Stimulated activated CD8-positive, alpha-beta memory T cell treated with anti-CD3 and anti-CD28 coated beads, Interleukin-4, amount 100 ng/mL, for 48 hours (primary cell): ENCODE results near the gene CD47.

Experiments
- DNase-seq: peaks from one replicate; pipeline ENCODE4 v3.0.0-alpha.2; 2020

CD47 gene

DNA sequence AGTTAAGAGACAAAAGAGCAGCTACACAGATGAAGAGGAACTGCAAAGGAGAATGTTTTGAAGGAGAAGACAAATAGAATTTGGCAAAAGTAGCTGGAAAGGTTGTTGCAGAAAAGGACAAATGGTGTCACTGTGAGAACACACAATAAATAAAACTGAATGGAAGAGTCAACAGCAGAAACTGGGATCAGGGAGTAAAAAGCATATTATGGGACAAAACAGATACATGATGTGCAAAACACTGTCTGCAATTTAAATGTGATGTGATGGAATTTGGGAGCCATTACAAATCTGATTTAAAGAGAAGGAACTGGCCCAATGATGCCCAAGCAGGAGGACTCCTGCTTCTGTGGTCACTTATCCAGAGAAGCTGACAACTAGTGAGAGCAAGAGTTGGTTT, 46.1 kb downstream of the CD47 start:
- no peak for DNase-seq

DNA sequence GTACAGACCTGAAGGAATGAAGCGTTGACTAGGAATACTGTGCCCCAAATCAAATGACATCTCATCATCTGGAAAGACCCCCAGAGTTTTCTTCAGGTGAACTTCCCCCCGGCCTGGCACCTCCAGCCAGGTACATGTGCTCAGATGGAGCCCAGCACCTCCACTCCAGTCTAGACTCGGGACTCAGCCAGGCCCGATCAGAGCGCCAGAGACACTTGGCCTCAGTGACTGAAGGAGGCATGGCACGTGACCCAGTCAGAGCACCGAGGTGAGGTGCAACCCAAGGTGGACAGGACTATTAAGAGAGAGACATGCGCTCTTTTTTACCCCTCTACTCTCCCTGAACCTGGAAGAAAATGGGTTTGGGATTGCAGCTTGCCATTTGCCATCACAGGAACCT, 48.5 kb downstream of the CD47 start:
- DNase-seq, result no peak

DNA sequence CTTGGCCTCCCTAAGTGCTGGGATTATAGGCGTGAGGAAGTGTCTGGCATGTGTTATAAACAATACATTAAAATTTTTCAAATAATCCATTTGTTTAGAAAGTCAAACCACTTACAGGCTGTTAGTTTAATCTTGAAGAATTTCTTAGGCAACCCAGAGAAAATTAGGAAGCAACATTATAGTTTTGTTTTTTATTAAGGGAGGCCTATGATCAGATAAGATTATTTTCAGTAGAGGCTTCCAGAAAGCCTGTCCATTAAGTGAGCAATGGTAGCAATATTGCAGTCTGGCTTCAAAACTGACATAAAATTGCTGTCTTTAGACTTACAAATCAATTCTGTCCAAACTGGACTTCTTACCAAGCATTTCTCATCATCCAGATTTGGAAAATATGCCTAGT, 49.6 kb downstream of the CD47 start:
- no peak for DNase-seq

DNA sequence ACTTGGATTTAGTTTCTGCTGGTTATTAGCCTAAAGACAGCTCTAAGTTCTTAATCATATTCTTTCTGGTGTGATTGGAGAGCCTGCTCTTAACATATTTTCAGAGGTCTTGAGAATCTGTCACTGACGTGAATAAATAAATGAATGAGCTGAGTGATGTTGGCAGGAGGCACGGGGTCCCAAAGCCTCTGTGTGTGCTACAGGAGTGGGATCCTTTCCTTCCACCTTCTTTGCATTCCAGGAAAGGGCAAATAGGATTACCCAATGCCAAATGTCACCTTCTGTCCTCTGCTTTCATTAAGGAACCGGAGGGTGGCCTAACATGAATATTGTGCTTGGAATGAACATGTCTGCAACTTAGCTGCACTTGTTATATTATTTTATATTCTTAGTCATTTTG, 53.1 kb downstream of the CD47 start:
- no peak for DNase-seq

DNA sequence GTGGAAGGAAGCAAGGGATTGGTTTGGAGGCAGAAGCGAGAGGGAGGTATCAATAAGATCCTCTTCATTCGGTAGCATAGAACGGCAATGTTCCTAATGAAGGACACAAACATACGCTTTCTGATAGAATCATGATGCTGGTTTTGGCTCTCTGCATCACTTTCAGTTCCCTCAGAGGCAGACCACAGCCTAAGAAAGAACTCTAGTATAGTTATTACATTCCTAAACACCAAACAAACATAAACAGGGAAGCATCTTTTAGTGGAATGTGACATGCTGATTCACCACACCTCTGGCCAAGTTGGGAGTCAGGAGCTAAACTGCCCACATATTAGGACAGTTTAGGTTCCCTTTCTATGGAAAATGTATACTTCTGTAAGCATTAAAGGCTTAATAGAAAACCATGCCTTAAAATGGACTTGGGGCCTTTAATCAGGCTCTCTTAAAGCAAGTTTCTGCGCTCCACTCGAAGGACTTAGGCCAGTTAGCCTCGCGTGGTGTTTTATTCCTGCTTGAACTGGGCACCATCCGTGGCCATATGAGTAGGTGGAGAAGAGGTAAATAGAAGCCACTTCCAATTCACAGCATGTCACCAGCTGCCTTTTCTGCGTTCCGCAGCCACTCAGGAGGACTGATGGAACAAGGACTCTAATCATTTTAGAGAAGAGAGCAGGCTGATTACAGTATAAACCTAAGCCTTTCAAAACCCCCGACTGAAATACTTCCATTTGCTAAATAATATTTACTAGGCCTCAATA, 53.7 kb downstream of the CD47 start:
- no peak for DNase-seq

DNA sequence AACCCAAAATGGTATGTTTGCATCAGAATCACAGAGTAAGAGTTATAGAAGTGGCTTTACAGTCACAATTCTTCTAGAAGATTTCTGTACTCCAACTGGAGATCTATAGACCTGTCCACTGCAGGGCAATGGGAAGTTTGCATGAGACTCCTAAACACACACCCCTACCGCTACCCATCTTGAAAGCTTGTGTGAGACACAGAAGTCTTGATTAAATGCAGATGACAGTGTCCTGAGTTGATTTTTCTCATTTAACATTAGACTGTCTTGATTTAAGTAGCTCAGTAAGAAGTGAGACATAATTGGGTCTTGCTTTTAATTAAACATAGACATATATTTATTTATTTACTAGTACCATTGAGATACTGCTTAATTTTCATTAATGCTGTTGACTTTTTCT, 54.4 kb downstream of the CD47 start:
- no peak for DNase-seq

DNA sequence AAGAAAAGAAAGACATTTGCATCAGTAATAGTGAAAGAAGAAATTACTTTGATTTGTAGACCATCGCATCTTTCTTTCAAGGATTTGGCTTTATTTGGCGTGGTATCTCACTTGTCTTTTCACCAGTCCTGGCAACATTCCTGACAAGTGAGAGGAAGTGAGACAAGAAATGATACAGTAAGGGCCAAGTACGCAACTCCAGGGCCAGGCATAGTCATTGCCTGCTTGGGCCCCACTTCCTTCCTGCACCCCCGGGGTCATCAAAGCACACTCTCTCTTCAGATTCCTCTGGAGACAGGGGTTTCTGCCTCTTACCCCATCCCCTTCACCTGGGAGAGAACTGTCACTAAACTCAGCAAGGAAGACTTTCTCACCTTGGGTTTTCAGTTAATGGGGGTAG, 55.1 kb downstream of the CD47 start:
- DNase-seq, result no peak

DNA sequence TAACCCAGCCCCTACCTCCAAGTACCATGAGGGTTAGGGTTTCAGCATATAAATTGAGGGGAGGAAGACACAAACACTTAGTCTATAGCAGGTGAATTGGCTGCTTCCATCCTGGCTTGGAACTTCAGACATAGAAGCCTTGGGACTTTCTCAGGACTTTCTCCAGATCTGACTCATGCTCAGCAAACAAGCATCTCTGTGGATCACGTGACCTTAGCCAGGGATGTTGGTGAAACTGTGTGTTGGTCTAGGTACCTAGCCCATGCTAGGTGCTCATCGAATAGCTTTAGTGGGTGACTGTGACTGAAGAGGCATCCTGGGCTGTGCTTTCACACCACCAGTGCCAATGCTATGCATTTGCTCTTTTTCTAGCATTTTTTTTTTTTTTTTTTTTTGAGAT, 58.9 kb downstream of the CD47 start:
- DNase-seq, result no peak

DNA sequence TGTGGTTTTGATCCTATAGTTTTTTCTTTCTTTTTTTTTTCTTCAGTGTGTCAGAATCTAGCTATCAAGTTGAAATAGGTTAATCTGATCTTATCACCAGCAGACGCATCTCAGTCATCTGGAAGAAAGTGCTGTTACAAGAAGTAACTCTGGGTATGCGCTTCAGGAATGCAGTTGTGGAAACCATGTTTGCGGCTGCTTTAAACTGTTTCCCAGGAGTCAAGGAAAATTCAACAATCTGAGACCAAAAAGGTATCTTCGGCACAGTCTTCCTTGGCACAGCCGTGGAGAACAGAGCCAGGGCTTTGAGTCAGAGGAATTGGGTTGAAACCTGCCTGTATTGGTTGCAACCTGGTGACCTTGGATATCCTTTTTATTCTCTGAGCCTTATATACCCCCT, 59.9 kb downstream of the CD47 start:
- DNase-seq, result no peak

DNA sequence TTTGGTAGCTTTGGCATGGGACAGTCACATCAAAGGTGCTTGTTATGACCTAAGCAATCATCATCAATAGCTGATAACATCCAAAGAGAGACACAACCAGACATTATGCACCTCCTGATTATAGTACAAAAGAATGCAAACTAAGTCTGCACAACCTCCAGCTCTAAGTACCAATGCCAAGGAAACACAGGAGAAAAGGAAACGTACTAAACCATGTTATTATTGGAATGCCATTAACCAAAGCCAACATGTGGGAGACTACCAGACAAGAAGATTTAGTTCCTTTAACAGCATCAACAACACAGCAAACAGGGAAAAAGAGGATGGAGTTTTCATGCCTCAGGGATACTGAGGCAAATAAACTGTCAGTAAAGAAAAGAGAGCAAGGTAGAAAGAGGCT, 61.4 kb downstream of the CD47 start:
- no peak for DNase-seq

DNA sequence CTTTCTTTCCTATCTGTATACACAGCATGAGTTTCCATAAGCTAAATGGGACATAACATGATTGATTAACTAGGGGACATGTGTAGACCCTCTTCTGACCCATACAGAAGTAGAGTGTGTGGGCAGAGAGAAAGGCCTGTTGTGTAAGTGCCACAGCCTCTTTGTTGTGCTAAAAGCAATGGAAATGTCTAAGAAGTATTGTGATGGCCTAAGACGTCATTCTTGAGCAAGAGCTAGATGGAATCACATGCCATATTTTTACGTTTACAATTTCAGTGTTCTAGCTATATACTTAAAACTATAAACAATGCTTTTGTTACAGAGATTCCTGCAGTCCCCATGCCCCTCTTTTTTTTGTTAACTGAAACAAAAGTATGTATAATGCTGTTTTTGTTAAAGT, 61.9 kb downstream of the CD47 start:
- DNase-seq, result no peak

DNA sequence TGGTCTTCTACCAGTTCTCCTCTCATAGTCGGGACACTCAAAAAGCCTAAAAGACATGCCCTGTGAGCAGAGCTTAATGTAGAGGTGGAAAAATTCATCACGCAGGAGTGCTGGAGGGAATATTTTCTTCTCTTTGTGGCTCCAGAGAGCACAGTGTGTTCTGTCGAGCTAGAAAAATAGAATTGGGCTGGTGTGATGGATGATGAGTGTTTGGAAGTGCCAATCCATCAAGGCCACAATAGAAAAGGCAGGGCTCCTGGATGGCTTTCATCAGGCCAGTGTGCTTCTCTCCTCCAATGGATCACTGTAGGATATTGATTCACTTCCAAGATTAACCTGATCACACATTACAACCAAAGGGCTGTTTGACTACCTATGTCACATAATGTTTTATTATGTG, 65.7 kb downstream of the CD47 start:
- no peak for DNase-seq

DNA sequence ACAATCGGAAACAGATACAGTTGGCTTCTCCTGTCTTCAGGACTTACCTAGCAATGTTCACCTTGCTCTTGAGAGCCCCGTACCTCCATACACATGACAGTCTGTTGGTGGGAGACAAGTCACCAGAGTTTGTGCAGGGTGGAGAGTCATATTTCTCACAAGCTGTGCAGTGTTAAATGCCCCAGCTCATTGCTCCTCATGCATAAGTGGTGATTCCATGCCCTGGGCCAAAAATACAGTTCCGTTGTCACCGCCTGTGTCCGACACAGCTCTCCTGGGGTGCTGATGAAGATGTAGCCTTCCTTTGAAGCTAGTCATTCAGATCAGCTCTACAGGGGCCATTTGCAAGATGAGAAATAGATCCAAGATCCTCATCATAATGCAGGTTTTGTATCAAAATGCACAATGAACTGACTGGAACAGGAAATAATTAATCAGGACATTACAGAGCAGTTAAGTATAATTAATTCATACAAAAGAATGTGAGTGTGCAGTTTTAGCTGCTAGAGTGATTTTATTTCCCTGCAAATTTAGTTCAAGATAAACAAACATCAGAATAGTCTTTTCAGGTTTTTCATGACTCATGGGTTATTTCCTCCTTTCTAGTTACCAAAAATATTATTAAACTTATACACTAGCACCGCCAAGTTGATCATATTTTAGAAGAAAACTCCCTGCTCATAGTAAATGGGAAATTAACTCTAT, 66.5 kb downstream of the CD47 start:
- no peak for DNase-seq

DNA sequence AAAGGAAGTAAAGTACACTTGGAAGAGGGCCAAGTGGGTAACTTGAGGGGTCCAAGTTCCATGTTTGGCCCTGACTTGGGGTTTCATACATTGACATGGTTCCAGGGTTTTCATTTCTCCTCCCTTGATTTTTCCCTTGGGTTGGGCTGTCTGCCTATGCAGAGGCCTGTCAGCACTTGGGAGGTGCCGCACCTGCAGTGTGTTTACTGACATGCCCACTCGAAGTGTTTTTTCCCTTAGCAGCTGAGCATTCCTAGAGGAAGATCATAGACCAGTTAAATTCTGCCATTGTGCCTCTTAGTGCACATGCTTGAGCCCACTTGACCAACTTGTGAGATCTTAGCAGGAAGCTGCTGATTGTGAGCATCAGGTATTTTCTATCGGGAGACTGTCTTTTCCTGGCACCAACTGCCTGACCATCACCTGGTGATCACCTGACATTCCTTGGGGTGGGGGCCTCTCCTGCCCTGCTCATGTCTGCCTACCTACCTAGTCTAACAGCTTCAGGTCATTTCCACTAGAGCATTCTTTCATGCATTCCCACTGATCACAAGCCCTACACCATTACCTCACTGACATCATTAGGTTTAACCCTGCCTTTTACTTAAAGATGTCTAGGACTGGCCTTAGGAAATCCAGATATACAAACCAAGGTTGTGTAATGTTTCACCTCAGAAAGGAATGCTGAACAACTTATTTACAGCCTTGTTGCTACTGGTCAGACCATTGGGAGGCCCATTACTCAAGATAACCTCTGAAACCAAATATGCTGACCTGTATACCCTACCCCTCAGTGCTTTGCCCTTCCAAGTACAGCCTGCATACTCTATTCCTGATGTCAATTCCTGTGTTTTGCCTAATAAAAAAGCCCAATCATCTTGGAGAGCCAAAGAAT, 68.3 kb downstream of the CD47 start:
- no peak for DNase-seq

DNA sequence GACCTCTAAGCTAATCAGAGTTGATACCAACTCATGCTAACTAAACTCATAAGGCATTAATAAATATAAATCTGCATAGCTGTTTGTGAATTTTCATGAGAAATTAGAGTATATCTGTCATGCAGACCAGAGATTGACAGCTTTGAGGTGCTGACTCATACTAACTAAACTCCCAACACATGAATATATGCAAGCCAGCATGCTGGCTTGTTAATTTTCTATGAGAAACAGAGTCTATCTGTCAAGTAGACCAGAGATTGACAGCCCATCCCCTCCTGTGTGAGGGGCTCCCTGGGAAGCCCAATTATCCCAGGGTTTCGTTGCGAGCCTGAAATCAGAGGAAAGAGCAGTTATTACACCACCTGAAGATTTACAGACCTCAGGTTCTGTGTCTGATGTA, 69.3 kb downstream of the CD47 start:
- DNase-seq, result no peak

DNA sequence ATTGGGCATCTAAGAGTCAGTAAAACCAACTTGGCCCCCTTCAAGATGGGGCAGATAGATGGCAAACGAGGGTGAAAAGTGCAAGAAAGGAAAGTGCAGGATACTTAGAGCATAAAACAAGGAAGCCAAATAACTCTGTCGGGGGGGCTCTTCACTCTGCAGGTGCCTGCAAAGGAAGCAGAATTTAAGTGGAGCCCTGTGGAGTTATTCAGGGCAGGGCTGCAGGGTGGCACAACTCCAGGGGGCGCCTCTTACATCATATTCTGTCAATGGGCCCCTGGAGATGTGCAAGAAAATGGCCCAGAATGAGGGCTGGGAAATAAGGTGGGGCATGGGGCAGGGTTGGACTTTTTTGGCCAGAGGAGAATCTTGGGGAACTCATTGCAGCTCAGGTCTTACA, 69.7 kb downstream of the CD47 start:
- DNase-seq, result no peak

DNA sequence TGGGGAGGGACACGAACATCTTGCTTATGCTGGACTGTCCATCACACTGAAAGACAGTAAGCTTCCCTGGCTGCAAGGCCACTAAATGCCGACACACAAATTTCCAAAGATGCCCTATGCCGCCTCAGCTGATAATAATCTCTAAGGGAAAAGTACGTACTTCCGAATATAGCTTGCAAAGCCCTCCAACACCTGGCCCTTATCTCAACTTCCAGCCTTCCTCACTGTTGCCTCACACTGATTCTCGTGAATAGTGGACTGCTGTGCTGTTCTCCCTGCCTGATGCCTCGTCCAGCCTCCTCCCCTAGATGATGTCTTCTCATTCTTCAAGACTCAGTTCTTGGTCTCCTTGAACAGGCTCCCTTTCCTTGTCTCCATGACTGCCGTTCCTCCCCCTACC, 72.3 kb downstream of the CD47 start:
- DNase-seq, result no peak

DNA sequence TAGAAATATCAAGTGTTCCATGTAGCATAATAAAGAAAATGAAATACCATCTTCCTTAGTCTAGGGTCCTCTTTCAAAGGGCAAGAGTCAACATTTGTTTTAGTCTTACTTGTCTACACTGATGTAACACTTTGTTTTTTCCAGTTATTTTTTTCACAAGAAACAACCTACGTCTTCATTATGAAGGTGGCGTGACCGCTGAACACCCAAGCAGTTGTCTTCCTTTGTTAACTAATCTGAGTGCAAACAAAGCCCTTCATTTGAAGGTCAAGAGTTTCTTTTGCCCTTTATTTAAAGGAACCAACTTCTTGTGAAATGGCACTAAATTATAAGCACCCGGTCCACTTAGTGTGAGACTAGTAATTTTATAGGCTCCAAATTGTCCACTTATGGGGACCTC, 73.2 kb downstream of the CD47 start:
- DNase-seq, result no peak

DNA sequence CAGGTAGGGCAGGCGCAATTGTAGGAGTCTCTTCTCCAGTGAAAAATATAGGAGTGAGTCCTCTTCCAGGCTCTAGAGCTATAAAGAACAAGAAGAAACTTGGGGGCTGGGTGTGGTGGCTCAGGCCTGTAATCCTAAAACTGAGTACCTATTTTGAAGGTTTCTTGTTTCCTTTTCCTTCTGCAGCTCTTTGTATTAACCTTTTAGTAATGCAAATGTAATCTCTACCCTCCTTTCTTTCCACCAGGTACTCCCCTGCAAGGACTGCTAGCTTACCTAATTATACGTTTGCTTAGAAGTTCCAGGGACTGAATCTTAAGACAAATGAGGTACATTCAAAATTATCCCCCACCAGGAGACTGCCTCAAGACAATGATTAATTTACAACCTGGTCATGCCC, 75.9 kb downstream of the CD47 start:
- DNase-seq, result no peak

DNA sequence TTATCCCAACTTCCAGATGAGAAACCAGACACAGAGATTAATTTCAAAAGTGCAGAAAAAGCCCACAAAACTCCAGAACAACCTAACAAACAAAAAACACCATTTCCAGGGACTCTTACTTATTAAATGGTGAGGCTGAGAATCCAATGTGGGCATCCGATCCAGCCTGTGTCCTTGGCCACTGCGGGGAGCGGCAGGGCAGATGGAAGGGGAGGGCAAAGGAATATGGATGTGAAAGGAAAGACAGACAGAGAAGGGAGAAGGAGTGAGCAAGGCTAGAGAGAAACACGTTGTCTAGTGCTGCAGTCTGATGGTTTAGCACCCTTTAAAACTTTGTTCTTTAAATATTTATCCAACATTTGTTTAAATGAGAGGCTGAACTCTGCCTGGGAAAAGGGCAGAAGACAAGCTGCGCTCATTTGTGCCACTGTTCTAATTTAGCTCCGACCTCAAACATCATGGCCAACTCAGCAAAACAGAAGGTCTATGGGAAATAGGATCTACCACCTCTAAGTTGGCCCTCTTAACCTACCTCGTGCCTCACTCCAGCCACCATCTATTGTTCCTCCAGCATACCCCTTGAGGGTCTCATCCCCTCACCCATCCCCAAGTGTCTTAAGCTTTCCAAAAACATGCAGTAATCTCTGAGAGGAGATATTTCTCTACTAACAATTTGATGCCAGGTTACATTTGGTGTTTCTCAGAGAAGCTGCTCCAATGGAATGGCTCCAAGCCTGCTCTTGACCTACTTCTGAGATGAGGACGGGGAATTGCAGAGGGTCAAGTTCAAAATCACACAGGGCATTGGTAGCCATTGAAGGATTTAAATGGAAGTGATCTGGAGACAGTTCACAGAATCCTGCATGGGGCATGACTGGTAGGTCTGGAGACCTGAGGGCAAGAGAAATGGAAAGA, 77.4 kb downstream of the CD47 start:
- DNase-seq, result no peak

DNA sequence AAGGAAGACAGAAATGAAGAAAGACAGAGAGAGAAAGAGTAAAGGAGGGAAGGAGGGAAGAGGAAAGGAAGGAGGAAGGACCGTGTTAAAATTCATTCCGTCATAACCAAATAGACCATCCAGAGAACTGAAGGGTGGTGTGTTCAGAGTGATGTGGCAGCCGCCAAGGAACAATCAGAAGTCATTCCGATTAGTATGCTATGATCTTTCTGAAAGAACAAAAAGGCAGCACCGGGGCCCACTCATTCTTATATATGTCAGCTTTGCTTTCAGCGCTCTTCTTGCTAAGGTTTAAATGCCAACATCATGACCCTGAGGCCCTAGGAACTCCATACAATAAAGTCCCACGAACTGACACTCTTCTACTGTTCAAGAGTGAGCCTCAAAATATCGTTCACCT, 78.5 kb downstream of the CD47 start:
- DNase-seq, result no peak

DNA sequence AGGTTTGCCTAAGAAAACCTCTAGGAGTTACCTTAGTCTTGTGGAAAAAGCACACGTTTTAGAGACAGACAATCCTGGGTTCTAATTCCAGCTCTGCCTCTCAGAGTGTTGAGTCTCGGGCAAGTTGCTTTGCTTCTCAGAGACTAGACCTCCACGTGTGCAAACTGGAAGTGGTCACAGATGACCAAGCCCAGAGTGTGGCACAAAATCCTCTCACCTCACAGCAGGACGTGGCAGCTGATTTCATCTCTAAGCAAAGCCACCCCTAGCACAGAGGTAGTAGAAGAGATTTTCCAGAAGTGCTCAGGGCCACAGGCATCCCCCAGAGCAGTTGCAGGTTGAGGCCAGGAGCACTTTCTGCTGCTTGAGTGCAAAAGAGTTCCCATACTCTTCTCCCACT, 79.2 kb downstream of the CD47 start:
- DNase-seq, result no peak
